C4-2B (cell line): Measurements from ENCODE around the gene SOX5.

Experiments used
- CTCF ChIP-seq: fragments of 450-650 bp; conservative IDR thresholded peaks from 2 replicates; pipeline ENCODE4 v1.5.1; 2017; ENCODE audit warnings: mild to moderate bottlenecking
- ZFX ChIP-seq: fragments of 450-650 bp; IDR thresholded peaks from 2 replicates; pipeline ENCODE4 v1.6.1; 2017

DNA sequence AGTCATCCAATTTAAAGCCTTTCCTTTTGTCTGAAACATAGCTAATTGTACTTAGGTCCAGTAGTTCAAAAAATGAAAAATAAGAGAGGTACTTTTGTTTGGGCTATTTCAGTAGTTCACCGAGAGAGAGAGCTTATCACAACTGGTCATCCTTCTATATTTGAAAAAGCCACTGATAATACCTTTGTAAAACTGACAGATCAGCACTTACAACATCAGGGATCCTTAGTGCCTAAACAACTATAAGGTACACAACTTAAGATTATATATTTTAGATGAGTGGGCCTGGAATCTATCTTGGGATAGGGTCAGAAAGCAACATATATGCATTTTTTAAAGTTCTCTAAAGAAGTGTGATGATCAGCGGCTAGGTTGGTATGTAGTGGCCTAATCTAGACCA is 97.9 kb downstream of the SOX5 start:
- no peak for TF ChIP-seq CTCF
- no peak for TF ChIP-seq ZFX
